Caco-2 (cell line): ENCODE data around the gene HBG1. TPM values are rescaled to one million over a fixed set of nuclear protein-coding genes. Genes with fewer than 3 reads are reported as not detected.

ENCODE experiments used
- BruUV-seq: library from RNA; stranded (reverse); fragments of 400-500 nt; replicated peaks from 2 replicates; lab custom pipeline; 2021; lab: Mats Ljungman, UMichigan
- CTCF ChIA-PET: fragments of 300-600 bp; sonication (Branson Sonifier 250); formaldehyde crosslinking; loops from one replicate; lab custom pipeline; 2022; ENCODE audit warnings: antibody characterized with exemption; lab: Charles Lee
- POLR2A ChIA-PET: fragments of 300-600 bp; sonication (Branson Sonifier 250); formaldehyde crosslinking; loops from one replicate; lab custom pipeline; 2022; ENCODE audit warnings: antibody characterized with exemption; lab: Charles Lee
- DNase-seq, 2 experiments: peaks; one replicate each; pipeline versions ENCODE4 v3.0.0 to v3.0.0-alpha.2; 2020 to 2022
- H3K27me3 ChIP-seq: replicated peaks from 2 replicates; pipeline ENCODE4 v1.6.0; 2011; ENCODE audit warnings: low read length; ENCODE audit not compliant: control insufficient read depth, insufficient read depth
- H3K36me3 ChIP-seq: 2 replicates; pipeline ENCODE4 v1.5.1; 2011; ENCODE audit warnings: low read length; ENCODE audit not compliant: control insufficient read depth, insufficient read depth
- H3K4me1 ChIP-seq: fragments of 250-450 bp; sonication (Bioruptor Pico); 2 replicates; pipeline ENCODE4 v1.5.1; 2020; ENCODE audit warnings: mild to moderate bottlenecking
- H3K4me3 ChIP-seq: 2 replicates; pipeline ENCODE4 v1.5.1; 2011; ENCODE audit warnings: low read depth, mild to moderate bottlenecking, control low read depth, low read length
- H3K9me3 ChIP-seq: fragments of 250-450 bp; sonication (Bioruptor Pico); 2 replicates; pipeline ENCODE4 v1.5.1; 2020; ENCODE audit warnings: mild to moderate bottlenecking, moderate library complexity
- H3K27ac Mint-ChIP-seq: one replicate; pipeline ENCODE4 v1.8.0; 2022; ENCODE audit warnings: mixed read lengths; ENCODE audit not compliant: unreplicated experiment
- H3K27me3 Mint-ChIP-seq: one replicate; pipeline ENCODE4 v1.8.0; 2022; ENCODE audit warnings: mixed read lengths; ENCODE audit not compliant: insufficient read depth, unreplicated experiment
- H3K36me3 Mint-ChIP-seq: one replicate; pipeline ENCODE4 v1.8.0; 2022; ENCODE audit warnings: mild to moderate bottlenecking, mixed read lengths; ENCODE audit not compliant: insufficient read depth, unreplicated experiment
- H3K4me1 Mint-ChIP-seq: one replicate; pipeline ENCODE4 v1.8.0; 2022; ENCODE audit warnings: low read depth, mixed read lengths; ENCODE audit not compliant: unreplicated experiment
- H3K4me3 Mint-ChIP-seq: one replicate; pipeline ENCODE4 v1.8.0; 2022; ENCODE audit warnings: mild to moderate bottlenecking, moderate library complexity, mixed read lengths; ENCODE audit not compliant: unreplicated experiment
- H3K9me3 Mint-ChIP-seq: one replicate; pipeline ENCODE4 v1.8.0; 2022; ENCODE audit warnings: mixed read lengths; ENCODE audit not compliant: unreplicated experiment
- intact Hi-C: fragments of 100-400 bp; cut with micrococcal nuclease; formaldehyde crosslinking; loops from one replicate; pipeline ENCODE4 v1.10.0; 2022; ENCODE audit not compliant: unreplicated experiment
- total RNA-seq: library from RNA; stranded (reverse); gene quantifications from 2 replicates; pipeline ENCODE4 v1.2.3, GENCODE V29; 2022
- TF ChIP-seq, protein P1 (sequence below), 2 experiments: fragments of 200-600 bp in 1 of 2; IDR thresholded peaks; 1 replicate in 1 of 2; 2 replicates in 1 of 2; pipeline versions ENCODE4 v1.5.1 to v1.8.0; 2011 to 2022; ENCODE audit warnings: antibody characterized with exemption in 1 of 2, control low read depth in 1 of 2, inconsistent platforms in 1 of 2, low read depth in 1 of 2, low read length in 1 of 2, mild to moderate bottlenecking in 1 of 2, moderate library complexity in 1 of 2; ENCODE audit not compliant: insufficient read depth in 1 of 2, severe bottlenecking in 1 of 2, unreplicated experiment in 1 of 2

The HBG1 gene
- total RNA-seq, 1 experiment from 2014 or later: not detected

DNA sequence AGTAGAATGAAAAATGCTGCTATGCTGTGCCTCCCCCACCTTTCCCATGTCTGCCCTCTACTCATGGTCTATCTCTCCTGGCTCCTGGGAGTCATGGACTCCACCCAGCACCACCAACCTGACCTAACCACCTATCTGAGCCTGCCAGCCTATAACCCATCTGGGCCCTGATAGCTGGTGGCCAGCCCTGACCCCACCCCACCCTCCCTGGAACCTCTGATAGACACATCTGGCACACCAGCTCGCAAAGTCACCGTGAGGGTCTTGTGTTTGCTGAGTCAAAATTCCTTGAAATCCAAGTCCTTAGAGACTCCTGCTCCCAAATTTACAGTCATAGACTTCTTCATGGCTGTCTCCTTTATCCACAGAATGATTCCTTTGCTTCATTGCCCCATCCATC lies 35.0 kb upstream of the HBG1 start:
- TF ChIP-seq, protein P1, sequence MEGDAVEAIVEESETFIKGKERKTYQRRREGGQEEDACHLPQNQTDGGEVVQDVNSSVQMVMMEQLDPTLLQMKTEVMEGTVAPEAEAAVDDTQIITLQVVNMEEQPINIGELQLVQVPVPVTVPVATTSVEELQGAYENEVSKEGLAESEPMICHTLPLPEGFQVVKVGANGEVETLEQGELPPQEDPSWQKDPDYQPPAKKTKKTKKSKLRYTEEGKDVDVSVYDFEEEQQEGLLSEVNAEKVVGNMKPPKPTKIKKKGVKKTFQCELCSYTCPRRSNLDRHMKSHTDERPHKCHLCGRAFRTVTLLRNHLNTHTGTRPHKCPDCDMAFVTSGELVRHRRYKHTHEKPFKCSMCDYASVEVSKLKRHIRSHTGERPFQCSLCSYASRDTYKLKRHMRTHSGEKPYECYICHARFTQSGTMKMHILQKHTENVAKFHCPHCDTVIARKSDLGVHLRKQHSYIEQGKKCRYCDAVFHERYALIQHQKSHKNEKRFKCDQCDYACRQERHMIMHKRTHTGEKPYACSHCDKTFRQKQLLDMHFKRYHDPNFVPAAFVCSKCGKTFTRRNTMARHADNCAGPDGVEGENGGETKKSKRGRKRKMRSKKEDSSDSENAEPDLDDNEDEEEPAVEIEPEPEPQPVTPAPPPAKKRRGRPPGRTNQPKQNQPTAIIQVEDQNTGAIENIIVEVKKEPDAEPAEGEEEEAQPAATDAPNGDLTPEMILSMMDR (IDR thresholded peaks at IDR 0.05; ENCODE audit: insufficient read depth in 1 of 2, low read depth in 1 of 2, low read length in 1 of 2, severe bottlenecking in 1 of 2, unreplicated experiment in 1 of 2): no peak
- H3K27me3 Mint-ChIP-seq: no peaks in the 10 kb centered on the region
- H3K36me3 ChIP-seq: no peaks in the 10 kb centered on the region
- BruUV-seq: no TSS peak
- intact Hi-C loops: no loop called here
- no peaks in the 10 kb centered on the region for H3K4me1 ChIP-seq
- POLR2A ChIA-PET: no interaction called here
- H3K27me3 ChIP-seq: no peaks in the 10 kb centered on the region
- no peaks in the 10 kb centered on the region for H3K9me3 ChIP-seq
- H3K9me3 Mint-ChIP-seq: no peaks in the 10 kb centered on the region
- no peak overlapping the region for H3K4me3 ChIP-seq
- CTCF ChIA-PET: no interaction called here
- H3K4me3 Mint-ChIP-seq: no peak overlapping the region
- H3K36me3 Mint-ChIP-seq: no peaks in the 10 kb centered on the region
- no peak for DNase-seq
- H3K27ac Mint-ChIP-seq: no peak overlapping the region
- peaks cover 6% of the 10 kb centered on the region for H3K4me1 Mint-ChIP-seq

DNA sequence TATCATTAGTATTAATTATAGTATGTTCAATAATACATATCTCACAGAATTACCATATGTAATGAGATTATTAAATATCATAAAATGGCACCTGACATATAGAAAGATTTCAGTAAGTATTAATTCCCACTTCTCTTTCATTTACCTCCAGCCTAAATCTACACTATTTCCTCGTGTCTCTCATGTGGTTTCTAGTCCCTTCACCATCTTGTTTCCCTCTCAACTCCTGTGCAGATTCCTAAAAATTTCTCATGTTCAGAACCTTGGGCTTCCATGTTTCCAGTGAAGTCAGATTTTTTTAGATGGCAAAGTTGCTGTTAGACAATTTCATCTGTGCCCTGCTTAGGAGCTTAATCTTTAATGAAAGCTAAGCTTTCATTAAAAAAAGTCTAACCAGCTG lies 34.2 kb upstream of the HBG1 start:
- no peaks in the 10 kb centered on the region for H3K36me3 Mint-ChIP-seq
- ChIA-PET POLR2A (no interaction called here), CTCF (no interaction called here)
- no peak overlapping the region for H3K4me3 ChIP-seq
- DNase-seq: no peak
- H3K27me3 Mint-ChIP-seq: no peaks in the 10 kb centered on the region
- no peak overlapping the region for H3K4me3 Mint-ChIP-seq
- TF ChIP-seq, protein P1 (IDR thresholded peaks at IDR 0.05; ENCODE audit: insufficient read depth in 1 of 2, low read depth in 1 of 2, low read length in 1 of 2, severe bottlenecking in 1 of 2, unreplicated experiment in 1 of 2): no peak
- no peaks in the 10 kb centered on the region for H3K4me1 ChIP-seq
- H3K4me1 Mint-ChIP-seq: peaks cover 6% of the 10 kb centered on the region
- H3K27ac Mint-ChIP-seq: no peak overlapping the region
- H3K27me3 ChIP-seq: no peaks in the 10 kb centered on the region
- H3K9me3 ChIP-seq: no peaks in the 10 kb centered on the region
- H3K36me3 ChIP-seq: no peaks in the 10 kb centered on the region
- no TSS peak for BruUV-seq
- H3K9me3 Mint-ChIP-seq: no peaks in the 10 kb centered on the region
- intact Hi-C loops: no loop called here

DNA sequence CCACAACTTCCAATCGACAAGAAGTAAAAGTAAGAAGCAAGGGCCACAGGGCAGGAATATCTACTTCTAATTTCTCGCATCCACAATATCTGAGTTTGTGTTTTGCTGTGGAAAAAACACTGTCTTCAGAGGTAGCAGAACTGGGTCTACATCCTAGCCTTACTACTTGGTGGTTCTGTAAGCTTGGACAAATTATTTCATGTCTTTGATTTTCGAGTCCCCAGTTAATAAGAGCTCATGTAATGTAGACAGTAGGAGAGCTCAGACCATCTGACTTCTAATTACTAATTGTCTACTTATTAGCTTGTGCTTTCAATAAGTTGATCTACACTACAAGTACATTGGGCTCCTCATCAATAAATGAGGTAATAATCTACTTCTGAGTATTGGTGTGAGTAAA lies 33.4 kb upstream of the HBG1 start:
- Histone ChIP-seq H3K4me3 (no peak overlapping the region), H3K4me1 (no peaks in the 10 kb centered on the region), H3K9me3 (no peaks in the 10 kb centered on the region), H3K36me3 (no peaks in the 10 kb centered on the region), H3K27me3 (no peaks in the 10 kb centered on the region)
- Mint-ChIP-seq H3K27ac (no peak overlapping the region), H3K9me3 (no peaks in the 10 kb centered on the region), H3K4me1 (peaks cover 6% of the 10 kb centered on the region), H3K27me3 (no peaks in the 10 kb centered on the region), H3K4me3 (no peak overlapping the region), H3K36me3 (no peaks in the 10 kb centered on the region)
- intact Hi-C loops: no loop called here
- CTCF ChIA-PET: no interaction called here
- no peak for DNase-seq
- no TSS peak for BruUV-seq
- POLR2A ChIA-PET: no interaction called here
- TF ChIP-seq, protein P1 (IDR thresholded peaks at IDR 0.05; ENCODE audit: insufficient read depth in 1 of 2, low read depth in 1 of 2, low read length in 1 of 2, severe bottlenecking in 1 of 2, unreplicated experiment in 1 of 2): no peak
